DLD1 (cell line): ENCODE measurements around the gene RELN.

ENCODE experiments used
- in situ Hi-C: cut with HindIII; loops from 2 replicates; pipeline ENCODE4 v1.10.0; 2017; ENCODE audit warnings: low sequenced_read_pairs

Gene RELN

GRCh38 chr7:103687951-103688350, 301.5 kb downstream of the RELN start:
- in situ Hi-C loops, result no loop called here

- in situ Hi-C loops, result no loop called here
These were observed 302.2 kb downstream of the RELN start for GRCh38 chr7:103687272-103687671.

- in situ Hi-C loops, result no loop called here
These were observed 302.7 kb downstream of the RELN start for GRCh38 chr7:103686763-103687162.

- in situ Hi-C loops, result no loop called here
These were observed 303.4 kb downstream of the RELN start for GRCh38 chr7:103686064-103686463.

GRCh38 chr7:103685646-103686045, 303.8 kb downstream of the RELN start:
- in situ Hi-C loops, result no loop called here

- in situ Hi-C loops, result no loop called here
These were observed 306.1 kb downstream of the RELN start for GRCh38 chr7:103683348-103683747.

GRCh38 chr7:103680161-103681144, 309.0 kb downstream of the RELN start:
- in situ Hi-C loops, result no loop called here

GRCh38 chr7:103679151-103680132, 310.0 kb downstream of the RELN start:
- in situ Hi-C loops, result no loop called here

- in situ Hi-C loops, result no loop called here
These were observed 321.0 kb downstream of the RELN start for GRCh38 chr7:103668279-103668941.

GRCh38 chr7:103666326-103666725, 323.1 kb downstream of the RELN start:
- in situ Hi-C loops, result no loop called here

- in situ Hi-C loops, result no loop called here
These were observed 324.9 kb downstream of the RELN start for GRCh38 chr7:103664577-103664976.

GRCh38 chr7:103660455-103661371, 328.7 kb downstream of the RELN start:
- in situ Hi-C loops, result no loop called here

- in situ Hi-C loops, result no loop called here
These were observed 331.1 kb downstream of the RELN start for GRCh38 chr7:103658055-103659005.

GRCh38 chr7:103657474-103657894, 332.0 kb downstream of the RELN start:
- in situ Hi-C loops, result no loop called here

GRCh38 chr7:103656221-103656620, 333.2 kb downstream of the RELN start:
- in situ Hi-C loops, result no loop called here

- in situ Hi-C loops, result no loop called here
These were observed 337.7 kb downstream of the RELN start for GRCh38 chr7:103651593-103652377.

GRCh38 chr7:103649052-103649451, 340.4 kb downstream of the RELN start:
- in situ Hi-C loops, result no loop called here

GRCh38 chr7:103648135-103648534, 341.3 kb downstream of the RELN start:
- in situ Hi-C loops, result no loop called here
